SK-N-SH treated with all-trans-retinoic acid at 6 μM for 48 hours (cell line): Measurements from ENCODE around the gene STAMBPL1.

Source experiments
- ESRRG ChIP-seq: fragments of 250-450 bp; sonication (Bioruptor Pico); IDR thresholded peaks from 2 replicates; pipeline ENCODE4 v1.6.1; 2021; ENCODE audit warnings: mild to moderate bottlenecking
- GLIS3 ChIP-seq: fragments of 250-450 bp; sonication (Bioruptor Pico); IDR thresholded peaks from 2 replicates; pipeline ENCODE4 v1.5.0; 2020; ENCODE audit warnings: mild to moderate bottlenecking, moderate library complexity
- SNAI2 ChIP-seq: fragments of 250-450 bp; sonication (Bioruptor Pico); IDR thresholded peaks from 2 replicates; pipeline ENCODE4 v1.5.0; 2020; ENCODE audit warnings: mild to moderate bottlenecking, moderate library complexity
- ZFP3 ChIP-seq: fragments of 250-450 bp; sonication (Bioruptor Pico); IDR thresholded peaks from 2 replicates; pipeline ENCODE4 v1.5.0; 2020; ENCODE audit warnings: mild to moderate bottlenecking, moderate library complexity
- TF ChIP-seq, protein P1 (sequence below): fragments of 250-450 bp; sonication (Bioruptor Pico); IDR thresholded peaks from 2 replicates; pipeline ENCODE4 v1.5.1; 2020; ENCODE audit warnings: low read depth, mild to moderate bottlenecking, moderate library complexity
- TF ChIP-seq, protein P2 (sequence below): fragments of 250-450 bp; sonication (Bioruptor Pico); IDR thresholded peaks from 2 replicates; pipeline ENCODE4 v1.8.0; 2021; ENCODE audit warnings: low read depth, mild to moderate bottlenecking, moderate library complexity, borderline replicate concordance
- TF ChIP-seq, protein P3 (sequence below): fragments of 250-450 bp; sonication (Bioruptor Pico); IDR thresholded peaks from 2 replicates; pipeline ENCODE4 v1.8.0; 2020; ENCODE audit warnings: mild to moderate bottlenecking, moderate library complexity, borderline replicate concordance

DNA sequence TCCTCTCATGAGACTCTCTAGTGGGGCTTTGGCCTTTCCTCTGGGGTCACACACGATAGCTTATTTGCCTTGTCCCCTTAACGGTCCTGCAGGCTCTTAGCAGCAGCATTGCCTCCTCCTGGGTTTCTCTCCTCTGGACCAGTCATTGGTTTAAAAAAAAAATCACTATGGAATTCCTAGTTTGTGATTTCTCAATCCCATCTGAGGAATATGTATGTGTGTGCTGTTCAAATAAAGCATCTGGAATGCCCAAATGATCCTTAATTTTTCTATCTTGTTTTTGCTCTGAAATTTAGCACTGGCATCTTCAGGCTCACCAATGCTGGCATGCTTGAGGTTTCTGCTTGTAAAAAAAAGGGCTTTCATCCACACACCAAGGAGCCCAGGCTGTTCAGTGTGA, 42.0 kb downstream of the STAMBPL1 start:
- TF ChIP-seq, protein P1, sequence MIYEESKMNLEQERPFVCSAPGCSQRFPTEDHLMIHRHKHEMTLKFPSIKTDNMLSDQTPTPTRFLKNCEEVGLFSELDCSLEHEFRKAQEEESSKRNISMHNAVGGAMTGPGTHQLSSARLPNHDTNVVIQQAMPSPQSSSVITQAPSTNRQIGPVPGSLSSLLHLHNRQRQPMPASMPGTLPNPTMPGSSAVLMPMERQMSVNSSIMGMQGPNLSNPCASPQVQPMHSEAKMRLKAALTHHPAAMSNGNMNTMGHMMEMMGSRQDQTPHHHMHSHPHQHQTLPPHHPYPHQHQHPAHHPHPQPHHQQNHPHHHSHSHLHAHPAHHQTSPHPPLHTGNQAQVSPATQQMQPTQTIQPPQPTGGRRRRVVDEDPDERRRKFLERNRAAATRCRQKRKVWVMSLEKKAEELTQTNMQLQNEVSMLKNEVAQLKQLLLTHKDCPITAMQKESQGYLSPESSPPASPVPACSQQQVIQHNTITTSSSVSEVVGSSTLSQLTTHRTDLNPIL (CRISPR knock-in tag): no peak
- TF ChIP-seq, protein P2, sequence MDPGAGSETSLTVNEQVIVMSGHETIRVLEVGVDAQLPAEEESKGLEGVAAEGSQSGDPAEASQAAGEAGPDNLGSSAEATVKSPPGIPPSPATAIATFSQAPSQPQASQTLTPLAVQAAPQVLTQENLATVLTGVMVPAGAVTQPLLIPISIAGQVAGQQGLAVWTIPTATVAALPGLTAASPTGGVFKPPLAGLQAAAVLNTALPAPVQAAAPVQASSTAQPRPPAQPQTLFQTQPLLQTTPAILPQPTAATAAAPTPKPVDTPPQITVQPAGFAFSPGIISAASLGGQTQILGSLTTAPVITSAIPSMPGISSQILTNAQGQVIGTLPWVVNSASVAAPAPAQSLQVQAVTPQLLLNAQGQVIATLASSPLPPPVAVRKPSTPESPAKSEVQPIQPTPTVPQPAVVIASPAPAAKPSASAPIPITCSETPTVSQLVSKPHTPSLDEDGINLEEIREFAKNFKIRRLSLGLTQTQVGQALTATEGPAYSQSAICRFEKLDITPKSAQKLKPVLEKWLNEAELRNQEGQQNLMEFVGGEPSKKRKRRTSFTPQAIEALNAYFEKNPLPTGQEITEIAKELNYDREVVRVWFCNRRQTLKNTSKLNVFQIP: no peak
- TF ChIP-seq ZFP3 (no peak), GLIS3 (CRISPR knock-in tag) (no peak), SNAI2 (no peak), ESRRG (CRISPR knock-in tag) (no peak)
- TF ChIP-seq, protein P3, sequence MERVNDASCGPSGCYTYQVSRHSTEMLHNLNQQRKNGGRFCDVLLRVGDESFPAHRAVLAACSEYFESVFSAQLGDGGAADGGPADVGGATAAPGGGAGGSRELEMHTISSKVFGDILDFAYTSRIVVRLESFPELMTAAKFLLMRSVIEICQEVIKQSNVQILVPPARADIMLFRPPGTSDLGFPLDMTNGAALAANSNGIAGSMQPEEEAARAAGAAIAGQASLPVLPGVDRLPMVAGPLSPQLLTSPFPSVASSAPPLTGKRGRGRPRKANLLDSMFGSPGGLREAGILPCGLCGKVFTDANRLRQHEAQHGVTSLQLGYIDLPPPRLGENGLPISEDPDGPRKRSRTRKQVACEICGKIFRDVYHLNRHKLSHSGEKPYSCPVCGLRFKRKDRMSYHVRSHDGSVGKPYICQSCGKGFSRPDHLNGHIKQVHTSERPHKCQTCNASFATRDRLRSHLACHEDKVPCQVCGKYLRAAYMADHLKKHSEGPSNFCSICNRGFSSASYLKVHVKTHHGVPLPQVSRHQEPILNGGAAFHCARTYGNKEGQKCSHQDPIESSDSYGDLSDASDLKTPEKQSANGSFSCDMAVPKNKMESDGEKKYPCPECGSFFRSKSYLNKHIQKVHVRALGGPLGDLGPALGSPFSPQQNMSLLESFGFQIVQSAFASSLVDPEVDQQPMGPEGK (CRISPR knock-in tag): no peak
